Colonic mucosa (tissue), 4 donors: ENCODE data around the gene CD83. TPM values are rescaled to one million over a fixed set of nuclear protein-coding genes. Genes with fewer than 3 reads are reported as not detected.

Experiments
- DNase-seq: peaks from one replicate; pipeline ENCODE4 v3.0.0-alpha.2; 2020
- H3K27ac ChIP-seq: fragments of 200-600 bp; one replicate; pipeline ENCODE4 v1.8.0; 2021
- H3K27me3 ChIP-seq: fragments of 200-600 bp; one replicate; pipeline ENCODE4 v1.8.0; 2021
- H3K36me3 ChIP-seq: fragments of 200-600 bp; one replicate; pipeline ENCODE4 v1.8.0; 2021
- H3K4me1 ChIP-seq: fragments of 200-600 bp; one replicate; pipeline ENCODE4 v1.8.0; 2021; ENCODE audit warnings: mild to moderate bottlenecking
- H3K4me3 ChIP-seq: fragments of 200-600 bp; one replicate; pipeline ENCODE4 v1.8.0; 2021
- H3K9ac ChIP-seq, 2 donors: one replicate each; pipeline ENCODE4 v1.7.0; 2013; ENCODE audit warnings: control low read depth in 2 of 2, low read depth in 2 of 2, low read length in 2 of 2
- H3K9me3 ChIP-seq: fragments of 200-600 bp; one replicate; pipeline ENCODE4 v1.8.0; 2021
- intact Hi-C: fragments of 100-400 bp; cut with DNase I; formaldehyde crosslinking; loops from one replicate; pipeline ENCODE4 v1.14.1; 2022
- total RNA-seq, 2 donors: library from RNA; stranded (reverse); fragmentation: NEBNext Ultra II Directional in 1 of 2; extraction: Animal tissue kit (Norgen Biotek cat#: 25700) in 1 of 2; gene quantifications; one replicate each; pipeline ENCODE4 v1.2.1, GENCODE V29; 2021
- TF ChIP-seq, protein P1 (sequence below): fragments of 200-600 bp; IDR thresholded peaks from one replicate; pipeline ENCODE4 v1.8.0; 2022; ENCODE audit warnings: antibody characterized with exemption, mild to moderate bottlenecking
- donor health status: healthy.
- donor health status: DM: no; HTN: no; CAD: no.
- donor health status: DM: no; HTN: no; CAD: no.

CD83 gene
- total RNA-seq, 2 donors from 2014 or later, result 2.8 TPM

GRCh38 chr6:14100966-14101365 is 16.6 kb upstream of the CD83 start:
- Histone ChIP-seq H3K4me1 (no peaks in the 10 kb centered on the region), H3K36me3 (no peaks in the 10 kb centered on the region), H3K9me3 (no peaks in the 10 kb centered on the region), H3K27me3 (no peaks in the 10 kb centered on the region), H3K4me3 (no peak overlapping the region), H3K9ac (no peak overlapping the region), H3K27ac (no peak overlapping the region)
- intact Hi-C loops, result no loop called here
- TF ChIP-seq, protein P1, sequence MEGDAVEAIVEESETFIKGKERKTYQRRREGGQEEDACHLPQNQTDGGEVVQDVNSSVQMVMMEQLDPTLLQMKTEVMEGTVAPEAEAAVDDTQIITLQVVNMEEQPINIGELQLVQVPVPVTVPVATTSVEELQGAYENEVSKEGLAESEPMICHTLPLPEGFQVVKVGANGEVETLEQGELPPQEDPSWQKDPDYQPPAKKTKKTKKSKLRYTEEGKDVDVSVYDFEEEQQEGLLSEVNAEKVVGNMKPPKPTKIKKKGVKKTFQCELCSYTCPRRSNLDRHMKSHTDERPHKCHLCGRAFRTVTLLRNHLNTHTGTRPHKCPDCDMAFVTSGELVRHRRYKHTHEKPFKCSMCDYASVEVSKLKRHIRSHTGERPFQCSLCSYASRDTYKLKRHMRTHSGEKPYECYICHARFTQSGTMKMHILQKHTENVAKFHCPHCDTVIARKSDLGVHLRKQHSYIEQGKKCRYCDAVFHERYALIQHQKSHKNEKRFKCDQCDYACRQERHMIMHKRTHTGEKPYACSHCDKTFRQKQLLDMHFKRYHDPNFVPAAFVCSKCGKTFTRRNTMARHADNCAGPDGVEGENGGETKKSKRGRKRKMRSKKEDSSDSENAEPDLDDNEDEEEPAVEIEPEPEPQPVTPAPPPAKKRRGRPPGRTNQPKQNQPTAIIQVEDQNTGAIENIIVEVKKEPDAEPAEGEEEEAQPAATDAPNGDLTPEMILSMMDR, result no peak
- DNase-seq, result no peak

- TF ChIP-seq, protein P1, result no peak
- Histone ChIP-seq H3K27me3 (no peaks in the 10 kb centered on the region), H3K36me3 (no peaks in the 10 kb centered on the region), H3K4me1 (no peaks in the 10 kb centered on the region), H3K4me3 (no peak overlapping the region), H3K9ac (no peak overlapping the region), H3K9me3 (no peaks in the 10 kb centered on the region), H3K27ac (no peak overlapping the region)
- intact Hi-C loops, result no loop called here
- no peak for DNase-seq
Observed at GRCh38 chr6:14102383-14102782, 15.2 kb upstream of the CD83 start.

DNA sequence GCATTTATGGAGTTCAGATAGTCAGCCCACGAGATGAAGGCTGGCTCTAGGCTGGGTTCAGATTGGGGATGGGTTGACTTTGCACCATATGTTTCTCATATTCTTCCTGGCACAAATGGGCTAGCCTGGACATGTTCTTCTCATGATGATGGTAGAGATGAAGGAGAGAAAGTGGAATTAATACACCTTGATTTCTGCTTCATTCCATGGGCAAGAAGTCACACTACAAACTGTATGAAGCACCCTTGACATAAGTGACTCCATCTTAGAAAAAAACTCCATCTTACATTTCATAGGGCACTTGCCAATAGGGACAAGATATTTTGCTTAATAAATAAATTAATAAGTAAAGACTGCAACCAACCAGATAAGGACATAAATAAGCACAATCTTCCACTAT is 12.0 kb upstream of the CD83 start:
- intact Hi-C loops, result no loop called here
- DNase-seq, result no peak
- Histone ChIP-seq H3K27ac (no peak overlapping the region), H3K4me3 (no peak overlapping the region), H3K9ac (no peak overlapping the region), H3K4me1 (no peaks in the 10 kb centered on the region), H3K27me3 (no peaks in the 10 kb centered on the region), H3K36me3 (no peaks in the 10 kb centered on the region), H3K9me3 (no peaks in the 10 kb centered on the region)
- TF ChIP-seq, protein P1, result no peak

DNA sequence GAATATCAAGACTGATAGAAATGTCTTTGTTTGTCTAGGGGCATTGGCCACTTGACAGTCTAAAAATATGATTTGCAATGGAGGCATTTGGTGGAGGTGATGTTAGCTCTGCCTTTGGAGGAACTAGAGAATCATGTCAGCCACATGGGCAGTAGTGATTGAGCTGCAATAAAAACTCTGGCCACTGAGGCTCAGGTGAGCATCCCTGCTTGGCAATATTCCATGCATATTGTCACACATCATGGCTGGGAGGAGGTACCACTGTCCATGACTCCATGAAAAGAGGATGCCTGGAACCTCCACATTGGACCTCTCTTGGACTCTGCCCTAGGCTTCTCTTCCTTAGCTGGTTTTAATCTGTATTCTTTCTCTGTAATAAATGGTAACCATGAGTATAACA is 10.6 kb upstream of the CD83 start:
- Histone ChIP-seq H3K36me3 (no peaks in the 10 kb centered on the region), H3K27me3 (no peaks in the 10 kb centered on the region), H3K27ac (no peak overlapping the region), H3K4me3 (no peak overlapping the region), H3K9ac (no peak overlapping the region), H3K9me3 (no peaks in the 10 kb centered on the region), H3K4me1 (no peaks in the 10 kb centered on the region)
- TF ChIP-seq, protein P1, result no peak
- intact Hi-C loops, result no loop called here
- DNase-seq, result no peak

DNA sequence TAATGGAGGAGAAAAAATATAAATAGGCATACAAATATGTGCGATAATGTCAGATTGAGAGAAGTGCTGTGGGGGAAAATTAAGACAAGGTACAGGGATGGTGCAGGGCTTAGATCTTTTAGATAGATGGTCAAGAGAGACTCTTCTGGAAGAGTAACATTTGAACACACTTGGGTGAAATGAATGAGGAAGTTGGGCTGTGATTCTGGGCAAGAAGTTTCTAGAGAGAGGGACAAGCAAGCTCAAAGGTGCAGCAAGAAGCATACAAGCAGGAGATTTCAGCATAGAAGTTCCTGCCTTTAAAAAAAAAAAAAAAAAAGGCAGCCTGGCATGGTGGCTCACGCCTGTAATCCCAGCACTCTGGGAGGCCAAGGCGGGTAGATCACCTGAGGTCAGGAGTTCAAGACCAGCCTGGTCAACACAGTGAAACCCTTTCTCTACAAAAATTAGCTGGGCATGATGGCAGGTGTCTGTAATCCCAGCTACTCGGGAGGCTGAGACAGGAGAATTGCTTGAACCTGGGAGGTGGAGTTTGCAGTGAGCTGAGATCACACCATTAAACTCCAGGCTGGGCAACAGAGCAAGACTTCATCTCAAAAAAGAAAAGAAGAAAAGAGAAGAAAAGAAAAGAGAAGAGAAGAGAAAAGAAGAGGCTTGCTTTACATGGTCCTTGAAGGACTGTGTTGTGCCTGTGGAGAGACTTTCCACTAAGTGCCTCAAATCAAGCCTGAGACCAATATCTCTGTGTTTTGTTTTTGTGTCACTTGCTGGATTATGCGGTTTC is 9.7 kb upstream of the CD83 start:
- no peaks in the 10 kb centered on the region for H3K9me3 ChIP-seq
- H3K4me1 ChIP-seq, result no peaks in the 10 kb centered on the region
- intact Hi-C loops, result no loop called here
- H3K9ac ChIP-seq, result no peak overlapping the region
- H3K4me3 ChIP-seq, result no peak overlapping the region
- H3K27me3 ChIP-seq, result no peaks in the 10 kb centered on the region
- H3K27ac ChIP-seq, result no peak overlapping the region
- H3K36me3 ChIP-seq, result no peaks in the 10 kb centered on the region
- DNase-seq, result no peak
- TF ChIP-seq, protein P1, result no peak
